NCI-H510A (cell line): ENCODE data around the gene MFSD6.
"Not testable (repeated sequence)": the region's sequence is repeated elsewhere in the genome, so short reads cannot be mapped to it uniquely, and the experiment has no call there.

Experiments
- DNase-seq: peaks from one replicate; lab custom pipeline; 2025; lab: John Stamatoyannopoulos, UW

MFSD6 gene

DNA sequence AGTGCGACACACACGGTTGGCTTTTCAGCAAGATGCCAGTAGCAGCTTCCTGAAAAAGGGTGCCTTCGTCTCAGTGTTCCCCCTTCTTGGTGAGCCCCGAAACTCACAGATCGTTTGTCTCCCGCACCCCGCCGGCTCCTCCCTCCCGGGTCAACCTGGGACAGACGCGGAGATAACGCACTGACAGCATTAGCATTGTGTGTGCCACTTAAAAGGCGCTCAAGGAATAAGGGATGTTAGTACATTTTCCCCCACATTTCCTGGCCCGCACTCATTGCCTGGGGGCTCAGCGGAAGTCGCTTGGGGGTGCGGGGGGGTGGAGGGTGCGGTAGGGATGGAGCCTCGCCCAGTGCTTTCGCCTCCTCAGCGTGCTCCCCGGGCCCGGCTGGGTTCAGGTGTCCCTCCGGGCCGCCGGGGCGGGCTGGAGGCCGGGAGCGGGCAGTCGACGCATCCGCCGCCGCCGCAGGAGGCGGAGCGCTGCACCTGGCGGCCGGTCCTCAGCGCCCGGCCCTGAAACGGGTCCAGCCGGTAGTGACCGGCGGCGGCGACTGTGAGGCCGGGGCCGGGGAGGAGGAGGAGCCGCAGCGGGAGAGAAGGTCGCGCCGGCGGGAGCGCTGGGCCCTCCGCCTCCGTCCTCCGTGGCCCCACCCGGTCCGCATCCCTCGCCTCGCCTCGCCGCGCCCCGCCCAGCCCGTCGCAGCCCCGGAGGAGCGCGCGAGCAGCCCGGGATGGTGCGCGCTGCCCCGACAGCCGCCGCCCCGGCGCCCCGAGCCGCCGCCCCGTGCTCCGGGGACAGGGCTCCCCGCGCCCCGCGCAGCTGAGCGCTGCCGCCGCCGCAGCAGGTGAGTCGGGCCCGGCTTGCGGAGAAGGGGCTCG lies at the start of gene MFSD6:
Gene MFSD6, plus strand, starts transcription at position 694 of the 876 bp plus-strand sequence. CDS start 27,675 bp downstream, outside the sequence.
- DNase-seq, result peak; percentile 45

DNA sequence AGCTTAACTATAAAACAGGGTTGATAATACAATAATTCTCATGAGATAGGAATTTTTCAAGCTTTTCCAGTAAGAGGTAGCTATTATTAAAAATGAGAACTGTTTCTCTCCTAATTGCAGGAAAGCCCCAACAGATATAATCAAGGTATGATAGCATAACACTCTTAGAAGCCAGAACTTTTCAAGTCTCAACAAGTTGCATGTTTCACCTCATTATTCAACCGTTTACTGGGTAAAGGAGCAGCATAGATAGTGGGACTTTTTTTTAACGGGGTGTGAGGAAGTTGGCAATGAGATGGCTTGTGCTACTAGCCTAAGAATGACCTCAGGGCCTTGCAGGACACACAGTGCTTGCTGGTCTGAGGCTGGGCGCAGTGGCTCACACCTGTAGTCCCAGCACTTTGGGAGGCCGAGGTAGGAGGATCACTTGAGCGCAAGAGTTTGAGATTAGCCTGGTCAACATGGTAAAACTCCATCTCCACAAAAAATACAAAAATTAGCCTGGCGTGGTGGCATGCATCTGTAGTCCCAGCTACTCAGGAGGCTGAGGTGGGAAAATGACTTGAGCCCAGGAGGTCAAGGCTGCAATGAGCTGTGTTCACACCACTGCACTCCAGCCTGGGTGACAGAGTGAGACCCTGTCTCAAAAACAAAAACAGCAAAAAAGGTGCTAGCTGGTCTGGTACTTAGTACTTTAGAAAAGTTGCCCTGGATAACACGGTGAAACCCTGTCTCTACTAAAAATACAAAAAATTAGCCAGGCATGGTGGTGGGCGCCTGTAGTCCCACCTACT lies 49.3 kb upstream of the MFSD6 start:
- DNase-seq, result not testable (repeated sequence)

DNA sequence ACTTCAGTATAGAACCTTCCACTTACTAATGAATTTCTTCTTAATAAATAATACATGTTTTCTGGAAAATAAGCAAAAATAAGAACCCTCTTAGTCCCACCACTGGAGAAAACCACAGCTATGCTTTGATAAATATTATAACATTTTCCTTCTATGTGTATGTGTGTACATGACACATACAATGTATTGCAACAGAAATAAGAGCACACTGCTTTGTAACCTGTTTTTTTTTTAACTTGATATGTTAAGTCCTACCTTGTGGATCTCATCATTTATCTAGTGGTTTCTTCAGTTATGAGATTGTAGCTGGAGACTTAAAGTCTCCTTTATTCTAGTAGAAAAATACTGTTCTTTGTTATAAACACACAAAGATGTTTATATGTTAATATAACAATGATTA lies 47.6 kb upstream of the MFSD6 start:
- no peak for DNase-seq

DNA sequence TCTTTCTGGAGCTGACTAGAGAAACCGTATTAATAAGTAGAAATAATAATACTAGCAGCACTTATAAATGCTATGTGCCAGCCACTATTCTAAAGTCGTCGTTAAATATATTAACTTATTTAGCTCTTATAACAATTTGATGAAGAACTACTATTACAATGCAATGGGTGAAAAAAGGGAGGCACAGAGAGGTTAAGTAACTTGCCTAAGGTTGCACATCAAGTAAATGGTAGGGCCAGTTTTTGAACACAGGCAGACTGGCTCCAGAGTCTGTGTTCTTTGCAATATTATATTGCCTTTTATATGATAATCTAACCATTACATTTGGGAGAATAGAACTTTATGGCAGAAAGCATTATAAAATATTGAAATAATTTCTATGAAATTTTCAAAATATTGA lies 47.2 kb upstream of the MFSD6 start:
- no peak for DNase-seq

DNA sequence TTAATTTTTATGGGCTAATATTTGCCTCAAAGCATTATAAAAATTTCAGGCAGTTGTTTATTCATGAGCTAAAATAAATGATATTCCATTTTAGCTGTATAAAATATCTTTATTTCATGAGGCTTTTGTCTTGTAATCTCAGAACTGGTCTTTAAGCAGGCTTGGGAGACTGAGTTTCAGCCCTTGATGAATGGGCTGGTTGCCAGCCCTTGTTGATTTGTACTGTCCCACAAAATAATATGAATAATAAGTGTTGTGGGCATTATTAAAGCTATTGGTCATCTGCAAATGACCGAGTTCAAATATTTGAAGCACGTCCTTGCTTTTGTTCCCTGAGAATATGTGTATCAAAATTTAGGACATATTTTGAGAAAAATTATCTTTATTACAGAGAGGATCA lies 46.6 kb upstream of the MFSD6 start:
- DNase-seq, result no peak

DNA sequence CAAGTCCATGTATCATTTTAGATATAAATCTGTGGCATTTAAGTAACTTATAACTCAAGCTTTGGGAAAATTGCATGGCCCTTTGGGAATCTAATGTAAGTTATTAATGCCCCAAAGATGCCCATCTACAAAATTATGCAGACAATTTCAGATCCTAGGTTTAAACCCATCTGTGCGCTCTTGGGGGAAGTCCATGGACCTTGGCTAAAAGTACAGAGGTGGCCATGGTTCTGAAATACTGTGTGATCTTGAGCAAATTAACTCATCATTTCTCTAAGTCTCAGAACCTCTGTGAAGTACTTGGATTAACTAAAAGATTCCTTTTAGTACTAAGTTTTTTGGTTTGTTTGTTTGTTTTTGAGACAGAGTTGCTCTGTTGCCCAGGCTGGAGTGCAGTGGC lies 45.3 kb upstream of the MFSD6 start:
- no peak for DNase-seq

DNA sequence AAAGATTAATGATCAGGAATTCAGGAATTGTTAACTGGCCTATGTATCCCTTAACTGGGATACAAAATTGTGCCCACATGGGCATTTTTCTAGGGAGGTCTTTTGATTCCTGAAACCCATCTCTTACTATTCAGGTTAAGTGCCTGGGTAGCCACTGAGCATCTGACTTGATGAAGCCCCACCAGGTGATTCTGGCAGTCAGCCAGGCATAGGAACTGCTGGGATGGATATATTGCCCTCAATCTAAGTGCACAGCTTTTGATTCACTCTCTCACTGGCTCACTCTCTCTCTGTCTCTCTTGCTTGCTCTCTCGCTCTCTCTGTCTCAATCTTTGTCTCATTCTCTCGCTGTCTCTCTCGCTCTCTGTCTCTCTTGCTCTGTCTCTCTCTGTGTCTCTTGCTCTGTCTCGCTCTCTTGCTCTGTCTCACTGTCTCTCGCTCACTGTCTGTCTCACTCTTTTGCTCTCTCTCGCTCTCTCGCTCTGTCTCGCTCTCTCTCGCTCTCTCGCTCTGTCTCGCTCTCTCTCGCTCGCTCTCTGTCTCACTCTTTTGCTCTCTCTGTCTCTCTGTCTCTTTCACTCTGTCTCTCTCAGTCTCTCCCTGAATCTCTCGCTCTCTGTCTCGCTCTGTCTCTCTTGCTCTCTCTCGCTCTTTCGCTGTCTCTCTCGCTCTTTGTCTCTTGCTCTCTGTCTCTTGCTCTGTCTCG lies 42.5 kb upstream of the MFSD6 start:
- no peak for DNase-seq

DNA sequence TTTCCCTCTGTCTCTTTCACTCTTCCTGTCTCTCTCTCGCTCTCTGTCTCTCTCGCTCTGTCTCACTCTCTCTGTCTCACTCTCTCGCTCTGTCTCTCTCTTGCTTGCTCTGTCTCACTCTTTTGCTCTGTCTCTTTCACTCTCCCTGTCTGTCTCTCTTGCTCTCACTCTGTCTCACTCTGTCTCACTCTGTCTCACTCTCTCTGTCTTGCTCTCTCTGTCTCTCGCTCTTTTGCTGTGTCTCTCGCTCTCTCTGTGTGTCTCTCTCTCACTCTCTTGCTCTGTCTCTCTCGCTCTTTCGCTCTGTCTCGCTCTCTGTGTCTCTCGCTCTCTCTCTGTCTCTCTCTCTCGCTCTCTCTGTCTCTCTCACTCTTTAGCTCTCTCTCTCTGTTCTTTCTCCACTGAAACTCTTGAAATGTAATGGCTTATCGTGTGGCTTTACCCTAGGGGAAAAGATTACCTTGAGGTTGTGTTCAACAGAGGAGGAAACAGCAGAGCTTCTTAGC lies 41.9 kb upstream of the MFSD6 start:
- DNase-seq, result no peak

DNA sequence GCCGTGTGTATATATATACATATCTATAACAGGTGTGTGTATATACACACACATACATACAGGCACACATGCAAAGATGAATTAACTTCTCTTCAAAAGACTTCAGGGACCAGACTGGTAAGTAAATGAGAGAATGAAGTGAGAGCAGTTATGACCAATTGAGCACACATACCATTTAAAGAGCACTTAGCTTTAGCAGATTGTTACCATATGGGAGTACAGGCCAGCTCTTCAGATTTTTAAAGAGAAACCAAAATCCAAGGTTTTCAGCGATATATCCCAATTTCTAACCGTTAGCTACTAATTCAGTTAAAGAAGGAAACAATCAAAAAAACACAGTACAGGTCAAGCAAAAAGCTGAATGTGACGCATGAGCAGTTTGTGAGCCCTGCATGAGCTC lies 41.1 kb upstream of the MFSD6 start:
- no peak for DNase-seq

DNA sequence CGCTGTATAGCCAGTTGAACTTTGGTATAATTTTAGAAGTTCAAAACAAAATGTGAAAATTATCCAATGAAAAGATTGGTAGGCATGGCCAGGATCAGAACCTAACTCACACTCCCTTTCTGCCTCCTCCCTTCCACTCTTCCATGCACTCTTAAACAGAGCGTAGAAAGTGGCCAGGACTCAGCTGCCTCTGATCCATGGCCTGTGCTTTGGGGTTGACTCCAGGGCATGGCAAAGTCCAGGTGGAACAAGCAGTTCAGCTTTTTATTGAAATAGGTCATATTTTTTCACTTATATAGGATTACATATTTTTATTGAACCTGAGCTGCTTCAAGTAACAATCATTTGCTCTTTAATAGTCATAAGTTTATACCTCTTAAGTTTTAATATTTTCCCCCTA lies 38.5 kb upstream of the MFSD6 start:
- DNase-seq, result no peak

DNA sequence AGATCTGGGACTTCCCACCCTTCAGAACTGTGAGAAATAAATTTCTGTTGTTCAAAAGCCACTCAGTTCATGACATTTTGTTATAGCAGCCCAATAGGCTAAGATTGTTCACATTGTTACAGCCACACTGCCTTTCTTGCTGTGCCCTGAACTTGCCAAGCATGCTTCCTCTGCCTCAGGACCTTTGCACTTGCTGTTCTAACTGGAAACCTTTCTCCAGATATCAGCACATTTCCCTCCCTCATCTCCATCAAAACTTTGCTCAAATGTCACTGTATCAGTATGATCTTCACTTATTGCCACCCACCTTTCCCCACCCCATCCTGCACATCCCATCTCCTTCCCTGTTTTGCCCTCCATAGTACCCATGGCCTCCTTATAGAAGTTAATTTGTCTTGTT lies 32.1 kb upstream of the MFSD6 start:
- no peak for DNase-seq

DNA sequence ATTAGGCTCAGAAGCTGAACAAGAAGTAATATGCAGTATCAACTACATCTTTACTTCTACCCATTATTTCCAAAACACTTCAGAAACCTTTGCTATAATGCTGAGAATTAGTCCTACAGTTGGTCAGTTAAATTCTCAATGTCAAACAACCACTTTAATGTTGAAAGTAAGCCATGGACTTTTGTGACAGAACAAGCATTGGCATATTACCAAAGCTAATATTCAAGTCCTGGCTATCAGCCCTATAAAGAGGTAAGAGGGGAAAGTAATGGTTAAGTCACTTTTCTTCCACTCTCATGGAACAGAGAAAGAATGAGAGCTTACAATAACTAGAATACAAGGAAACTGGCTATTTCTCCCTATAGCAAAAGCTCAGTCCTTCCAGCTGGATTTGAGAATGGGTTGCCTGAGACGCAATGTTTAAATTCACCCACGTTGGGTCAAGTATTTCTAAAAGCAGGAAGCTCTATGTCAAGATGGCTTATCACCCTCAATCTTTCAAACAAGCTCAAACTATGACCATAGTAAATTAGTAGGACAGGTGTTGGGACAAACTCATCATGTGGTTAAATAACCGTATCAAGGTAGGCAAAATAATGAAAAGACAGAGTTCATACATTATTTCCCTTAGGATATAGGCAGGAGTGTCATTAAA lies 31.4 kb upstream of the MFSD6 start:
- DNase-seq, result no peak

DNA sequence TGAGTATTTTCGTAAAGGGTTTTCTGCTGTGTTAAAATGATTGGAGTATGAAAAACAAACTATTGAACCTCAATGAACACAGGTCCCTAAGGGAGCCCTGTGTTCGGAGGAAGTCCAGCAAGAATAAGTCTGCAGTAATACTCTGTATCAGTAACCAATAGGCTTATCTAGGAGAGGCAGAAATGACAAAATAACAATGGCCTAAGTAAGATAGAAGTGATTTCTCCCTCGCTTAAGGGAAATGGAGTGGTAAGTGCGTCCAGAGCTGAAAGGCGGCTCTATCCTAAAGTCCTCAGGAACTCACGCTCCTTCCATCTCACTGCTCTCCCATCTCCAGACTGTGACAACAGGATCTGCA lies 29.3 kb upstream of the MFSD6 start:
- no peak for DNase-seq

DNA sequence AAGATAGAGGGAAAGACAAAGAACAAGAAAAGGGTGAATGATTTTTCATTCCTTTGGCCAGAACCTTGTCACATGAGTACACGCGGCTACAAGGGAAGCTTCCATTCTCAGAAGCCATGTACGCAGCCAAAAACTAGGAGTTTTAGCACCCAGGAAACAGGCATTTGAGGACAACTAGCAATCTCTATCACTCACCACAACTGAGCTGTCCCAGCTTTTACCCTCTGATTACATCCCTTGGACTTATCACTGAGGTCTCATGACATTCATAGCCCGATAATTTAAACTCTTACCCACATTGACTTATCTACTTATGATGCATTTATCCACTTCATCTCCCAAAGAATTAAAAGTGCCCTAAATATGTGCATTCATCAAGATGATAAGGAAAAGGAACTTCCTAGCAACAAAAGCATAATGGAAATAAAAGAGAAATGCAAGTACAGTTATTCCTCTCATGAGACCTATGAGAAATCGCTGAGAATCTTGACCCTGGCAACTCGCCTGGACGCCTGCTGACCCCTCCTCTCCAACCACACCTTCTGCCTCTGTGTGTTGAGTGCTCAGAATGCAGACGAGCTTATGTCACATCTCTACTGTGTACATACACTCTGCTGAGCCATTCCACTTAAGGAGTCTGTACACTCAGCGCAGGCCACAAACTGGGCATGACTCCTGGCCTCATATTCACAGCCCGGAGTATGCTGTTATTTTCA lies 28.7 kb upstream of the MFSD6 start:
- peak; percentile 55 for DNase-seq

DNA sequence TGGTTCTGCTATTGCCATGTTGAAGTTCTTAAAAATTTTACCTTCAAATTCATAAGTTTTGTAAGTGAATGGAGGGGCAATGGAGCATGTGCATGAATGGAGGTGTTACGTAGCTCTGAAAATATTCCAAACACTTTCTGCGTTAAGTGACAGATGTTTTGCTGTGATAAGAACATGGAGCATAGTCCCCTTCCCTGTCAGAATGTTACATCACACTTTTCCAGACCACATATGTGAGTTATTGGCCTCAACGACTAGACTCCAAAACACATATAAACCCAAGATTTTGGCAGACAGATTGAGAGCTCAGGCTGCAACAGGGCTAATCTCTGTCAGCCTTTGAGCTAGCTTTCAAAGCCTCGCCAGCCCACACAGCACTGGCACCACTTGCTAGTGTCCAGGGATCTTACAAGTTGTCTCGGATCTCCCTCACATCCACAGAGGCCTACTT lies 27.2 kb upstream of the MFSD6 start:
- DNase-seq, result no peak

DNA sequence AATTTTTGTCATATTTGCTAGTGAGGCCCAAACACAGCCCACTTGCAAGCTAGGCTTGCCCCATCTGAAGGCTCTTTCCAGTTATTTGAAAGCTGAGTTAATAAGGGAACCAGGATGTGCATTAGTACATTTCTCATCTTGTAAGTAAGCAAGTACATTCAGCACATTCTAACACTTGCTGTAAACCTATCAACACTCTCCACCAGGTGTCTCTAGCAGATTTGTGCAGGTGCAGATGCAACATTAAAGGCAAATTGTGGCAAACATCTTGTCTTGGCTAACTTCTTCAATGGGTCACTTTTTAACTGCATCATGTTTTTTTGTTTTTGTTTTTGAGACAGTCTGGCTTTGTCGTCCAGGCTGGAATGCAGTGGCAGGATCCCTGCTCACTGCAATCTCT lies 25.3 kb upstream of the MFSD6 start:
- DNase-seq, result no peak

DNA sequence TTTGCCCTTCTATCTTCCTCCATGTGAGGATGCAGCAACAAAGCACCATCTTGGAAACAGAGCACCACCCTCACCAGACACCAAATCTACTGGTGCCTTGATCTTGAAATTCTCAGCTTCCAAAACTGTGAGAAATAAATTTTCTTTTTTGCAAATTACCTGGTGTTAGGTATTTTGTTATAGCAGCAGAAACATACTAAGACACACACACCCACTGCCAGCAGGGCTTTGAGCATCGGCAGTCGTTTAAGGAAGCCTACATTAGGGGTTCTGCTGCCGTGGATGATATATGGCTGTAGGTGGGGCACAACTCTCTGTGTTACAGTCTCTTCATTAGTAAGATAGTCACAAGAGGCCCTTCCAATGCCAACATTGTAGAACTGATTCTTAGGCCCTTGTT lies 20.7 kb upstream of the MFSD6 start:
- DNase-seq, result no peak

DNA sequence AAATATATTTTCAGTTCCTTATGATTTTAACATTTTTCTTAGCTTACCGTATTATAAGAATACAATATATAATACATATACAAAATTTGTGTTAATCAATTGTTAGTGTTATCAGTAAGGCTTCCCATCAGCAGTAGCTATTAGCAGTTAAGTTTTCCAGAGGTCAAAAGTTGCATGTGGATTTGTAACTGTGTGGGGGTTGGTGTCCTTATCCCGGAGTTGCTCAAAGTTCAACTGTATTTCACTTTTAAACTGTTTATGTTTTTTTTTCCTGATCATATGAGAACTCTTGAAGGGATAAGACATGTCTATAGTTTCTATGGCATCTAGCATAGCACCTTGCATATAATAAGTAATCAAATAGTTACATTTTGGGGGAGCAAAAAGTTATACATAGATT lies 11.9 kb upstream of the MFSD6 start:
- DNase-seq, result no peak

DNA sequence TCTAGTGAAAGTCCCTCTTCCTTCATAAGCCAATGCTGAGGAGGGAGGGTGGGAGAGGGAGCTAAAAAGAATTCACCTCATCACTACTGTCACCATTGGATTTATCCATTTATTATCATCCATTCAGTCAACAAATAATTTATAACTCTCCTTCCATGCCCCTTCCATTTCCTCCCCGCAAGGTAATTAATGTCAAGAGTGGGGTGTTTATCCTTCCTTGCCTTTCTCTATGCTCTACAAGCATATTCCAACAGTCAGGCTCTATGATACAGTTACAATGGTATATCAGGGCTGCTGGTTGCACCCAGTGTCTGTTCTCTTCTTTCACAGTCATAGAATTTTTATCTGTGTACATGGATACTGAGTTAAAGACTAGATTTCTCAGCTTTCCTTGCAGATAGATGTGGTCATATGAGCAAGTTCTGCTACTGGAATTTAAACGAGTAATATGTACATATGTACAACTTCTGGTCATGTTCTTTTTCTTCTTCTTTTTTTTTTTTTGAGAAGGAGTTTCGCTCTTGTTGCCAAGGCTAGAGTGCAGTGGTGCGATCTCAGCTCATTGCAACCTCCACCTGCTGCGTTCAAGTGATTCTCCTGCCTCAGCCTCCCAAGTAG lies 5.1 kb upstream of the MFSD6 start:
- DNase-seq, result no peak

DNA sequence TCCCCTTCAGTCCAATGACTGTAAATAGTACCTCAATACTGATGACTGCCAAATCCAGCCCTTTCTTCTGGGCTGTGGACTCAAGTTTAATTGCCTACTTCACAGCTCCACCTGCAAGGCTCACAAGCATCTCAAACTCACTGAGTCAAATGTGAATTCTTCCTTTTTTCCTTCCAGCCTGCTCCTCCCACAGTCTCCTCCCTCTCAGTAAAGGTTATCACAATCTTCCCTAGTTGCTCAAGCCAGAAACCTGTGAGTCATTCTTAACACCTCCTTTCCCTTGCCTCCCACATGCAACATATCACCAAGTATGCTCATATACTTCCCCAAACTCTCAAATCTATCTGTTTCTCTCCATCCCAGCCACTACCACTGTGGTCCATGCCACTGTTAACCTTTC lies 3.7 kb upstream of the MFSD6 start:
- no peak for DNase-seq

DNA sequence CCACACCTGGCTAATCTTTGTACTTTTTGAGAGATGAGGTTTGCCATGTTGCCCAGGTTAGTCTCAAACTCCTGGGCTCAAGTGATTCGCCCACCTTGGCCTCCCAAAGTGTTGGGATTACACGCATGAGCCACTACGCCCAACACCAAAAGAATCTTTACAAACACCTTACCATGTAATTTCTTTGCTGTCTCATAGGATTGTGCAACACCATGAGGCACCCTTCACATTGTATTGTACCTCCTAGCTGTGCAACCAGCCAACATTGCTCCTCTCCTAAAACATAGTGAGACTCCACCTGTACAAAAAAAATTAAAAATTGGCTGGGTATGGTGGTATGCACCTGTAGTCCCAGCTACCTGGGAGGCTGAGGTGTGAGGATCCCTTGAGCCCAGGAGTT lies 3.1 kb upstream of the MFSD6 start:
- DNase-seq, result no peak
